Measurements from ENCODE around the gene HOXA3.

The HOXA3 gene

GRCh38 chr7:27088002-27088922, 64.1 kb downstream of the HOXA3 start:
- DNase-seq (ENCODE audit: low spot score), result no peak

GRCh38 chr7:27083646-27084045, 68.7 kb downstream of the HOXA3 start:
- no peak for DNase-seq (ENCODE audit: low spot score)

- no peak for DNase-seq (ENCODE audit: low spot score)
These were observed 70.2 kb downstream of the HOXA3 start for GRCh38 chr7:27082171-27082570.

- no peak for DNase-seq (ENCODE audit: low spot score)
These were observed 71.4 kb downstream of the HOXA3 start for GRCh38 chr7:27080844-27081436.

- no peak for DNase-seq (ENCODE audit: low spot score)
These were observed 73.0 kb downstream of the HOXA3 start for GRCh38 chr7:27079234-27079975.

- DNase-seq (ENCODE audit: low spot score), result no peak
These were observed 73.7 kb downstream of the HOXA3 start for GRCh38 chr7:27078616-27079233.

GRCh38 chr7:27073076-27073475, 79.3 kb downstream of the HOXA3 start:
- DNase-seq (ENCODE audit: low spot score), result no peak

GRCh38 chr7:27071622-27072390, 80.6 kb downstream of the HOXA3 start:
- no peak for DNase-seq (ENCODE audit: low spot score)

GRCh38 chr7:27068259-27068658, 84.1 kb downstream of the HOXA3 start:
- DNase-seq (ENCODE audit: low spot score), result no peak

GRCh38 chr7:27066148-27066547, 86.2 kb downstream of the HOXA3 start:
- DNase-seq (ENCODE audit: low spot score), result no peak

- no peak for DNase-seq (ENCODE audit: low spot score)
These were observed 86.7 kb downstream of the HOXA3 start for GRCh38 chr7:27065709-27066108.

GRCh38 chr7:27064661-27065060, 87.7 kb downstream of the HOXA3 start:
- DNase-seq (ENCODE audit: low spot score), result no peak

- DNase-seq (ENCODE audit: low spot score), result no peak
These were observed 88.2 kb downstream of the HOXA3 start for GRCh38 chr7:27064159-27064558.

GRCh38 chr7:27062946-27063345, 89.4 kb downstream of the HOXA3 start:
- no peak for DNase-seq (ENCODE audit: low spot score)
